NCI-H1092 (cell line): ENCODE data around the gene ERC1.
"Not testable (repeated sequence)": the region's sequence is repeated elsewhere in the genome, so short reads cannot be mapped to it uniquely, and the experiment has no call there.

Source experiments
- DNase-seq: peaks from one replicate; lab custom pipeline; 2025; lab: John Stamatoyannopoulos, UW

Gene ERC1

DNA sequence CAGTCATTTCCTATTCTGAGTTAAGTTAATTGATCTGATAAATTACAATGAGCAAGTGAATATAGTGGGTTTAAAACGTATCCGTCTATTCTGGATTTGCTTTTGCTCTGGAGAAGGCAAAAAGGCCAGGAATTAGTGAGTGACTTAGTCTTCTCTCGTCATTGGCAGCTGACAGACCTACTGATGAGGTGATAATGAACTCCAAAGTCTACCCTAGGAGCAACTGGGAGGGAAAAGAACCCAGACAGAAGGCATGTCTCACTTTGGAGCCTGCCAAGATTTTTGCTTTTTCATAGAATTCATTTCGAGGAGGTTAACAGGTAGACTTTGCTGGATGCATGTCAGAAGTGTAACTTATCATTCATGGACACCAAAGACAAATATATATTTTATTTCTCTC, 333.1 kb downstream of the ERC1 start:
- no peak for DNase-seq

- no peak for DNase-seq
These were observed 333.9 kb downstream of the ERC1 start for GRCh38 chr12:1324910-1325309.

DNA sequence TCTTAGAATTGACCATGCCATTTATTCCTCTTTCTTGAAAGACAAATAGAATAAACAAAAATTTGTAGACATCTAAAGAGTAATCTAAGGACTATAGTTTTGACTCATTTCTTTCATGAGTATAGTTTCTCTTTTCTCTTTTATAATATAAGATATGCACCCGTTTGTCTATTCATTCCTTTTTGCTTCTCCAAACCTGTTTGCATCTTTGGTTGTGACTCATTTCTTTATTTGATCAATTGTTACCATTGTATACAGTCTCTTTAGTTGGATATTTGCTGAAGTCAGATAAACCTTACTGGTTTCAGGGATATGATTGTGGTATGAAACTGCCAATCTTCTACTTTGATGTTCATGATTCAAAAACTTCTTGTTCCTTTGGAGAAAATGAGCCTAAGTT, 334.6 kb downstream of the ERC1 start:
- DNase-seq, result no peak

GRCh38 chr12:1326258-1326657, 335.2 kb downstream of the ERC1 start:
- DNase-seq, result no peak

DNA sequence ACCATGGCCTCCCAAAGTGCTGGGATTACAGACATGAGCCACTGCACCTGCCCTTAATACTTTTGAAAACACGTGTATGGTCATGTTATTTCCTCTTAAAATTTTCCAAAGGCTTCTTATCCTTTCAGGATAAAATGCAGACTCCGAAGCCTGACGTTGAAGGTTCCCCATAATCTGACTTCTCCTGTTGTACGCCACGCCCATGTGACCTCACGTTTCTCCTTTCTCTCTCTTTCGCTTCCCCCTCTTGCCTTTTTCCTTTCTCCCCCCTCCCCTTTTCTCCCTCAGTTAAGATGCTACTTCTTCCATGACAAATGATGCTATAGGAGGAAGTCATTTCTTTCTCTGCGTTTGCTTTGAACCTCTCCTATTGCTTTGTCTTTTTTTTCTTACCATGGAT, 337.4 kb downstream of the ERC1 start:
- no peak for DNase-seq

- DNase-seq, result no peak
These were observed 338.9 kb downstream of the ERC1 start for GRCh38 chr12:1329784-1330476.

GRCh38 chr12:1330477-1330827, 339.4 kb downstream of the ERC1 start:
- DNase-seq, result no peak

DNA sequence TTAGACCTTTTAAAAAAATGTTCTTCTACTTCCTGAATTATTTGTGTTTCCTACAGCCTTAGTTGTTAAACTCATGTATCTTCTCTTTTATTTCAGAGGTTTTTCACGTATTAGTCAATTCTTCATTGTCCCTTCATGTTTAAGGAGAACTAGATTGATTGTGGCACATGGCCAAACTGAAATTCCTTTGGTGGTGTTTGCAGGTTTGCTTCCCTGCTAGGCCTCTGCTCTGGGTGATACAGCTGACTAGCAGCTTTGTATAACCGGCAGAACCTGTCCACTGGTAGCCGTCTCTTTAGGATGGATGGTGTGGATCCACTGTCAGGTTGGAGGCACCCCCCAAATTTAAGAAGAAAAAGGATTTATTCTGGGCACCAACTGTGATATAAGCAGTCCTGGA, 341.3 kb downstream of the ERC1 start:
- DNase-seq, result no peak

- no peak for DNase-seq
These were observed 347.6 kb downstream of the ERC1 start for GRCh38 chr12:1338483-1339177.

- not testable (repeated sequence) for DNase-seq
These were observed 348.1 kb downstream of the ERC1 start for GRCh38 chr12:1339178-1339541.

GRCh38 chr12:1339618-1340319, 348.7 kb downstream of the ERC1 start:
- no peak for DNase-seq

GRCh38 chr12:1341270-1341669, 350.2 kb downstream of the ERC1 start:
- not testable (repeated sequence) for DNase-seq

DNA sequence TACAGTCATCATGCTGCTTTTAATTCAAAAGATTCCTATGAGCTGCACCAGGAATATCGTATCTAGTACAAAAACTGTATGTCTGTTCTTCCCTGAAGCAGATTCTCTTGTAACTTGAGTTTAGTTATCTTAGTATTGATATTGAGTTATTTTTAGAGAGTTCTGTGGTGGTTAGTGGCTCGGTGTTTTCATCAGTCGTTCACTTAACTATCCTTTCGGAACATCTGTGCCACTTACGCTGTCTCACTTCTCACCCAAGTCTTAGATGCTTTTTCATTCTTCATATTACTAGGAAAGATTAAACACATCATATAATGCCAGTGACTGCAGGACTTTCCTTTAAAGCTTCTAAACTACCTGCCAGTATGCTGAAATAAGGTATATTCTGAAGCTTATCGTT, 352.4 kb downstream of the ERC1 start:
- no peak for DNase-seq

- DNase-seq, result no peak
These were observed 353.2 kb downstream of the ERC1 start for GRCh38 chr12:1344245-1344644.

DNA sequence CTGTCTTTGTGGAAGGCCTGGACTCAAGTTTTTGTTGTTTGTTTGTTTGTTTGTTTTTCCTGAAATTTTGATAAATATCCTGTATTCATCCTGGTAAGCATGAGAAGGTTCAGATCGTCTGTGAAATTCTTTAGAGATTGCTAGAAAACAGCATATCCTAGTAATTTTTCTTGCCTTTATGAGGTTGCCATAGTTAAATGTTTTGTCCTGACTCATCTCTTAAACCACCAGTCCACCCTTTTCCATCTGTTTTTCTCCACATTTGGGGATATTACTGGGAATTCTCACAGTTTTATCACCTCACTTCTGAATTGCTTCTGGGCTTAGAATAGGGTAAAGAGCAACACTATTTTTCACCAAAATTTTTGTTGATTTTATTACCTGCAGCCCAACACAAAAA, 355.1 kb downstream of the ERC1 start:
- DNase-seq, result no peak

DNA sequence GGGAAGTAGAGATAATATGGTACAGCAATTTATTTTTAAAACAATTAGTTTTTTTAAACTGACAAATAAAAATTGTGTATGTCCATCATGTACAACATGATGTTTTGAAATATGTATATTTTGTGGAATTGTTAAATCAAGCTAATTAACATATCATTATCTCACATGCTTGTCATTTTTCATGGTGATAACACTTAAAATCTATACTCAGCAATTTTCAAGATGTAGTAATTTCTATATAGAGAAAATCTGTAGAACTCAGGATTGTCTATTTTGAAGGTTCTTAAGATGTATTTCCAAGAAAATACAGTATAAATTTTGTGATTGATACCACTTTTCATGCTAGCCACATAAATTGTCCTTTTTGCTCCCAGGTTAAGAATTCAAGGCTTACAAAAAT, 356.3 kb downstream of the ERC1 start:
- no peak for DNase-seq

- no peak for DNase-seq
These were observed 357.6 kb downstream of the ERC1 start for GRCh38 chr12:1348606-1349005.

GRCh38 chr12:1350055-1350933, 359.3 kb downstream of the ERC1 start:
- DNase-seq, result no peak

GRCh38 chr12:1350934-1351240, 359.9 kb downstream of the ERC1 start:
- no peak for DNase-seq

GRCh38 chr12:1351926-1352325, 360.9 kb downstream of the ERC1 start:
- DNase-seq, result no peak

DNA sequence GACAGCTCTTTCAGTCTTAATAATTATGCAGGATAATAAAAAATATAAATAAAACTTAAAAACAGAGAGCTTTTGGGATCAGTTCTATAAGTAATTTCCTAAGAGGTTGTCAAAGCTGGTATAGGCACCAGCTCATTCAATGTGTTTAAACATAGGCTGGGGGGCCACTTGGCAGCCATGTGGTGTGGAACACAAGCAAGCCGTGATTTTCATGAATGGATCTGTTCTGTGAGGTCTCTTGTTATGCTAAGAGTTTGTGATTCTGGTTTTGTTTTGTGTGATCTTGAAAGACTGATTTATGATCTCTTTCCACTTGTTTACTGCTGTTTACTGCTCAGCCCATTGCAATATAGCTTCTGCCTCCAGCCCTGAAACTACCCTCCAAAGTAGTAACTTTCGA, 362.4 kb downstream of the ERC1 start:
- DNase-seq, result no peak

- no peak for DNase-seq
These were observed 364.4 kb downstream of the ERC1 start for GRCh38 chr12:1355396-1355795.

- DNase-seq, result not testable (repeated sequence)
These were observed 364.8 kb downstream of the ERC1 start for GRCh38 chr12:1355871-1356270.
